T47D (cell line): Measurements from ENCODE around the gene TOP3B.

Experiments used
- DNase-seq, 2 experiments: peaks; one replicate each; pipeline versions ENCODE4 v3.0.0 to v3.0.0-alpha.2; 2011 to 2012; ENCODE audit warnings: low read depth in 1 of 2, low spot score in 1 of 2
- JUND ChIP-seq: IDR thresholded peaks from 2 replicates; pipeline ENCODE4 v1.6.1; 2012; ENCODE audit warnings: low read depth
- in situ Hi-C: cut with HindIII; loops from 2 replicates; pipeline ENCODE4 v1.10.0; 2016; ENCODE audit warnings: low sequenced_read_pairs, low pct_unique_long_range_greater_than_20kb

Gene TOP3B

GRCh38 chr22:22022255-22022840 is 39.8 kb upstream of the TOP3B start:
- DNase-seq, result no peak
- in situ Hi-C loops, result no loop called here
- TF ChIP-seq JUND, result no peak

DNA sequence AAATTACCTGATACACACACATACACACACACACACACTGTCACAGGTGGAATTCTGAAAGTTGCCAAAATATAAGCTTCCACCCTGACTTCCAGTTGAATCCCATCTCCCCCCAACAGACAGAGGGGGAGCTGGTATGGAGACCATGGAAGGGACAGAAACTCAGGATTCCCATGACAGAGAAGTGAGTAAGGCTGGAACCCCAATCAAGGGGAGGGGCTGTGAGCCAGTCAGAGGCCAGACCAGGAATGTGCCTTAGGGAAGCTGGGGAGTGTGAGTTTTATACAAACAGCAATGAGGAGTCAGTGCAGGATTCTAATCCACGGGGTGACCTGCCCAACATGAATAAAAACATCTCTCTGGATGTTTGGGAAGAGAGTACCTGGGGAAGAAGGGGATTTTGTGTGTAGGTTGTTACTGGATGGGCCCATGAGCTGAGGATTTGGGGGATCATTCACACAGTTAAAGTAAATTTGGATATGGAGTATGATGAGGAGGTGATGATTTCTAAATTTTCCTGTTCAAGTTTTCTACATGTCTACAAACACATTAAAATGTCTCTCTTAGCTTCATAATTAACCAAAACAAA is 38.7 kb upstream of the TOP3B start:
- TF ChIP-seq JUND, result no peak
- in situ Hi-C loops, result no loop called here
- DNase-seq, result peak in 1 of 2 experiments; percentile 16

DNA sequence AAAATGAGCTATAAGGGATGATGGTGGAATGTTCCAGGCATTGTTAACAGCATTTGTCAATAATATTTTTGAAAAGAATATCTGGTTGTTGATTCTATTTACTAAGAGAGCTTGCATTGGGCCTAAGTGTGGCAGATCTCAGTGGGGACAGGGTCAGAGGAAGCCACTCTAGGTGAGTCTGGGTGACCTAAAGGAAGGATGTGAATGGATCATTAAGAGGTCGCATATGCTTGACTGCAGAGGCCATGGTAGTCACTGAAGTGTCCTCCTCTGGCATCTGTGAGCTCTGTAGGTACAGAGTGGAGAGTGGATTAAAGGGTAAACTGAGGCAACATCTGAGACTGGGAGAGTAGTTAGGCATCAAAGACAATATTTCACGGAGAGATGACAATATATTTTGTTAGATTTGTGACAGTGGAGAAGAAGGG is 37.9 kb upstream of the TOP3B start:
- no peak for TF ChIP-seq JUND
- no peak for DNase-seq
- in situ Hi-C loops, result no loop called here

DNA sequence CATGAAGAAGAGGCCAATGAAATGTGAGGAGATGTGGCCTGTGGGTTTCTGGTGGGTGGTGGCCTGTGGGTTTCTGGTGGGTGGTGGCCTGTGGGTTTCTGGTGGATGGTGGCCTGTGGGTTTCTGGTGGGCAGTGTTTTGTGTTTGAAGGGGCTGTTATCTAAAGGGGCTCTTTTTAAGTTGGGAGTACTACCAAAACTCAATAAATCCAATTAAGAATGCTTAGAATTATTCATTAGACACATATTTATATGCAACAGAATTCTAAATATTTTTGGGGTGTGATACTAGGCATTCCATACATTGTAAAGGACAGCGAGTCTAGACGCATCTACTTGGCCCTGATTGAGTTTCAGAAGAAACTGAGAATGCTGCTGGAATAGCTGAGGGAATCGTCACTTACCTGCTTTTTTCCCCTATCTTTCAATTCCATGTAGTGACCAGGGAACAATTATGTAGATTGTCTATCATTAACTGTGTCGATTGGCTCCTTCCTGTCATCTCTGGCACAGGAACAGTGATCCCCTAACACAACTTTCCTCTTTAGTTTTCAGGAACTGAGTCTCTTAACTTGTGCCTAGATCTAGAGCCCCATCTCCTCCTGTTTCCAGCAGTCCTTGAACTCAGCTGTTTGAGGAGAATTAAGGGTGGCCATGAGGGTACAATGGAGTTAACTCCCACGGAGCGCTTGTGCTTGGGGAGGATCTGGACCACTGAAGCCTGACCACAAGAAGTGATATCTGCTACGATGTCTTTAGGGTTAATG is 37.3 kb upstream of the TOP3B start:
- TF ChIP-seq JUND, result no peak
- in situ Hi-C loops, result no loop called here
- no peak for DNase-seq

GRCh38 chr22:22018825-22019658 is 36.5 kb upstream of the TOP3B start:
- DNase-seq, result no peak
- TF ChIP-seq JUND, result no peak
- in situ Hi-C loops, result no loop called here

- TF ChIP-seq JUND, result no peak
- DNase-seq, result no peak
- in situ Hi-C loops, result no loop called here
Observed at GRCh38 chr22:22015631-22016030, 33.0 kb upstream of the TOP3B start.

DNA sequence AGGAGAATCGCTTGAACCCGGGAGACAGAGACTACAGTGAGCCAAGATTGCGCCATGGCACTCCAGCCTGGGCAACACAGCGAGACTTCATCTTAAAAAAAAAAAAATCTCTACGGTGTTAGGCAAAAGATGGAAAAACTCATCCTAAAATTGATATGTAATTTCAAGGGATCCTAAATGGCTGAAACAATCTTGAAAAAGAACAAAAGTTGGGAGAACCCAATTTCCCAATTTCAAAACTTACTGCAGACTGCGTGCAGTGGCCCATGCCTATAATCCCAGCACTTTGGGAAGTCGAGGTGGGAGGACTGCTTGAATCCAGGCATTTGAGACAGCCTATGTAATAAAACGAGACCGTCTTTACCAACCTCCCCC is 31.7 kb upstream of the TOP3B start:
- TF ChIP-seq JUND, result no peak
- in situ Hi-C loops, result no loop called here

DNA sequence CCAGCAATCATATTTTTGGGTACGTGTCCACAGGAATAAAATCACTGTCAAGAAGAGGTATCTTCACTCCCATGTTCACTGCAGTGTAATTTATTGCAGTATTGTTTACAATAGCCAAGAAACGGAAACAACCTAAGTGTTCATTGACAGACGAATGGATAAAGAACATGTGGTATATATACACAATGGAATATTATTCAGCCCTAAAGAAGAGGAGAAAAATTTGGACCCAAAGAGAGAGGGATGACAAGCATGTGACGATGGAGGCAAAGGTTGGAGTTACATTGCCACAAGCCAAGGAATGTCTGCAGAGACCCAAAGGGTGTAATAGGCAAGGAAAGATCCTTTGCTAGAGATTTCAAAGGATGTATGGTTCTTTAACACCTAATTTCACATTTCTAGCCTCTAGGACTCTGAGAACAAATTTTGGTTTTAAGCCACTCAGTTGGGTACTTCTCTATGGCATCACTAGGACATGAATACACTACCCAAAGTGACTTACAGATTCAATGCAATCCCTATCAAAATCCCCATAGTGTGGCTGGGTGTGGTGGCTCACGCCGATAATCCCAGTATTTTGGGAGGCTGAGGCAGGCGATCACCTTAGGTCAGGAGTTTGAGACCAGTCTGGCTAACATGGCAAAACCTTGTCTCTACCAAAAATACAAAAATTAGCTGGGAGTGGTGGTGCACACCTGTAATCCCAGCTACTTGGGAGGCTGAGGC is 31.1 kb upstream of the TOP3B start:
- TF ChIP-seq JUND, result no peak
- no peak for DNase-seq
- in situ Hi-C loops, result no loop called here

More for the DNA sequence above, 31.7 kb upstream of the TOP3B start:
- no peak for DNase-seq

GRCh38 chr22:22011964-22012363 is 29.4 kb upstream of the TOP3B start:
- no peak for TF ChIP-seq JUND
- in situ Hi-C loops, result no loop called here
- DNase-seq, result no peak

DNA sequence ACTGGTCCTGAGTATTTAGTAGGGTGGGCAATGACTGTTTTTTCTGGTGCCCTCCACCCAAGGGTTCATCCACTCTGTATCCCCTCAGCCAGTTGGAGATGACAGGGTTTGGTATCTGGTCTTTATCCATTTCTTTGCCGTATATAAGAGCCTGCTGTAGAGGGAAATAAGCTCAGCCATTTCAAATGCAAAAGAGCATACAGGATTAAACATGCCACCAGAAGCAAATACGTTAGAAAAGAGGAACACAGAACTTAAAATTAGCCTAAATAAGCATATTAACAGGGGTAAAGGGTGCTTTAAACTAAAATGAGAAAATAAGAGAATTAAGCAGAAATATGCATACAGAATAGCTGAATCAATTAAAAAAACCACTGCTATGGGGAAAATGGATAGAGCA is 27.8 kb upstream of the TOP3B start:
- in situ Hi-C loops, result no loop called here
- no peak for TF ChIP-seq JUND
- DNase-seq, result no peak

DNA sequence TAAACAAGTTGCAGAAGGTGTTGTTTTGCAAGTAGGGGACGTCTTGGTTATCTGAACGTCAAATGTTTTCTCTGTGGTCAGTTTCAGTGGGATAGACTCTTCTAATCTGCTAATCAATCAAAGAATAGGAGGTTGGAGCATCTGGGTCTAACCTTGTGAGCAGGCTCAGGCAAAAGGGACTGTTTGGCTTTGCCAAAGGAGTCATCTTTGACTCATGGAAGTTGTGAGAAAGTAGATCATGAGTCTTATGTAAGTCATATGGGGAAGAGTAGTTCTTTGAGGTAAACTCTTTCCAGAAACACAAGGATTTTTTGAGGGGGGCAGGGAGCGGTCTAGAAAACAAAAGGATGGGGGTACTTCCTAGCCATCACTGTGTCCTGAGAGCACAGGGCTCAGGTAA is 27.1 kb upstream of the TOP3B start:
- no peak for DNase-seq
- in situ Hi-C loops, result no loop called here
- no peak for TF ChIP-seq JUND

DNA sequence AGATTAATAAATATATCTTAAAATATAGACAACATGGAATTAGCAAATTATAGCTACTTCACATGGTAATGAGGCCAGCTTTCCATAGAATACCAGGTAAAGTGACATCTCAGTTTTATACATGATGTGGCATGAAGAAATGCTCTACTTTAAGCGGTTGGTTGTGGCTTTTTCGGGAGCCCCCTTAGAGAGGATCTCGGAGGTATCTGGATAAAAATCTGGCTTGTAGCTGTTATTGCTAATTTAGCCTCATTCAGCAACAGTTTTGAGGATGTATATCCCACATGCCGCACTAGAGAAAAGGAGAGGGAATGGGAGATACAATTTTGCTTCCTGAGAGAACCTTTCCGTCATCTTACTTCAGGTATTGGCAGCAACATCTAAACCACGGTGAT is 24.0 kb upstream of the TOP3B start:
- in situ Hi-C loops, result no loop called here
- TF ChIP-seq JUND, result no peak
- DNase-seq, result no peak
